Measurements from ENCODE around the gene BTG4.

BTG4 gene

GRCh38 chr11:111535281-111535680 lies 23.1 kb upstream of the BTG4 start:
- no peak for DNase-seq

DNA sequence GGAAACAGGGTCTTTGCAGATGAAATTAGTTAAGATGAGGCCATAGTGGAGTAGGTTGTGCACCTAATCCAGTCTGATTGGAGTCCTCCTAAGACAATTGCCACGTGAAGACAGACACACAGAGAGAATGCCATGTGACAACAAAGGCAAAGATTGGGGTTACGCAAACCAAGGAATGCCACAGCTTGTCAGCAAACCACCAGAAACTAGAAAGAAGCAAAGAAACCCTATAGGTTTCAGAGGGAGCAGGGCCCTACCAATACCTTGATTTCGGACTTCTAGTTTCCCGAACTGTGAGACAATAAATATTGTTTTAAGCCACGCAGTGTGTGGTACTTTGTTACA lies 20.2 kb upstream of the BTG4 start:
- no peak for DNase-seq

GRCh38 chr11:111531687-111532364 lies 19.6 kb upstream of the BTG4 start:
- DNase-seq, result no peak

- DNase-seq, result no peak
Observed at GRCh38 chr11:111531136-111531535, 18.9 kb upstream of the BTG4 start.

- DNase-seq, result no peak
Observed at GRCh38 chr11:111530091-111530490, 17.9 kb upstream of the BTG4 start.

DNA sequence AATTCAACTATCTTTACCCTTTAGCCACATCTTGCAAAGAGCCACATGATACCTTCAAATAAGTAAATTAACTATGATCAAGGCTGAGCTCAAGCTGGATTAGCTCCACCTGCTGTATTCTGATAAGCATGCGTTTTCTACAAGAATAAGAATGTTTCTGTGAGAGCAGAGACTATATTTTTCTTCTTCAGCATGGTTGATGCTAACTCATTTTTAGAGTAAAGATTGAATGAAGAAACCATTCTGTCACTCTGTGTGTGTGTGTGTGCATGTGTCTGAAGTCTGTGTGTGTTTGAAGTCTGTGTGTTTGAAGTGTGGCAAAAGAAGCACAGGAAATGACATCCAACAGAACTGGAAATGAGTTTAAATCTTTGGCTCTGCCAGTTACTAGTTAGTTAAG lies 16.4 kb upstream of the BTG4 start:
- no peak for DNase-seq

DNA sequence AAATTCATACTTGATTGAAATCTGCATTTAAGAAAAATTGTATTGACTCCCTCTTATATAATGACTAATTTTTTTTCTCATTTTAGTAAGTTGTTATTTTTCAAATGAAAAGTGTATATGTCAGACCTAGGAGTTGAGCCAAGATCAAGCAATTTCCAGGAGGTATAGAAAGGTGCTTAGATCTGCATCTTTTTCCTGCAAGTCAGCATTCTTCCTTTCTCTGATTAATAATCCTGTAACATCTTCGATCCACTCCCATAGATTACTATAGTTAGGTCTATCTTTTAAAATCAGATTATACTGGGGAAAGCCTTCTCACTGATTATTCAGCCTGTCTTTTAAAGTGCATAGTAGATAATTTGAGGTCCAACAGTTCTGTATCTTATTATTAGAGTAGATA lies 15.1 kb upstream of the BTG4 start:
- no peak for DNase-seq

DNA sequence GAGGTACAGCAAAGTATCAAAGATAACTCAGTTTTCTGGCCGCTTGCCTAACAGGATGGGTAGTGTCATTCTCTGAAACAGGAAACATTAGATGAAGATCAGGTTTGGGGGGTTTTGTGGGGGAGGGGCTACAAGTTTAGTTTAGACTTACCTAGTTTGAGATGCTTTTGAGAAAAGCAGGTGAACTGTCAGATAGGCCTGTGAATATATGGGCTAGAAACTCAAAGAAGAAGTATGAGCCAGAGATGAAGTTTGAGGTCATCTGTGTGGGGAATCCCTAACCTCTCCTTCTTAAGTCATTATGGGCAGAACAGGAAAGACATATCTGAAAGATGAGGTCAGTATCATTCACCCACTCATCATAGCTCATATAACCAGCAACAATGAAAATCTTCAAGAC lies 14.3 kb upstream of the BTG4 start:
- DNase-seq, result no peak

DNA sequence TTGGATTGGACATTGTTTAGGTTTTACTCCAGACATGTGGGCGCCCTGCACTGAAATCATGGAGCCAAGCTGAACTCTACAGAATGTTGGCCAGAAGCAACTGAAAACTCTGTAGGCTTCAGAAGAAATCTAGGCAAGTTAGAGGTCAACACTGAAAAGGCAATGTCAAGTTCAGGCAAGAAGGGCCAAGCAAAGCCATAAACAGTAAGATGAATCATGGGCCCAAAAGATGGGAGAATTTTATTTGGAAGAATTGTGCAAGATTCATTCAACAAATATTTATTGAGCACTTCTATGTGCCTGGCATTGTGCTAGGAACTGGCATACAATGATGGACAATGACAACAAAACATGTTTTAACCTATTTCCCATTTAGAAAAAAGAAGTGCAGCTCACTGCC lies 13.3 kb upstream of the BTG4 start:
- DNase-seq, result no peak

DNA sequence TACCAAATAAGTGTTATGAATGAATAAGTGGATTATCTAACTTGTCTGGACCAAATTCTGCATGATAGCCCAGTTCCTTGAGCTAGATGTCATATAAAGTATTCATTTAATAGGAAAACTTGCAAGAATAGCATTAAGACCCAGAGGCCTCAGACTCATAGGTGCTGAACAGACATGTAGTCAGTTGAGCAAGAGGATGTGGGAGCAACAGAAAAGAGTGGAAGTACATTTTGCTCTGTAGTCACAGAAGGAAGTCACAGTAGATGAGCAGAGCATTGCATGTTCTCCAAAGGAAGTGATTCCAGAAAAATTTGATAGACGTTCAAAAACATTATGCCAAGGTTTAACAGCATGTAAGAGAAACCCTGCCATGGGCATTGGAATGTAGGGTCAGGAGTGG lies 11.9 kb upstream of the BTG4 start:
- DNase-seq, result no peak

- DNase-seq, result no peak
Observed at GRCh38 chr11:111523343-111523742, 11.2 kb upstream of the BTG4 start.

GRCh38 chr11:111522426-111522825 lies 10.2 kb upstream of the BTG4 start:
- DNase-seq, result no peak

- DNase-seq, result no peak
Observed at GRCh38 chr11:111521135-111521534, 8.9 kb upstream of the BTG4 start.

DNA sequence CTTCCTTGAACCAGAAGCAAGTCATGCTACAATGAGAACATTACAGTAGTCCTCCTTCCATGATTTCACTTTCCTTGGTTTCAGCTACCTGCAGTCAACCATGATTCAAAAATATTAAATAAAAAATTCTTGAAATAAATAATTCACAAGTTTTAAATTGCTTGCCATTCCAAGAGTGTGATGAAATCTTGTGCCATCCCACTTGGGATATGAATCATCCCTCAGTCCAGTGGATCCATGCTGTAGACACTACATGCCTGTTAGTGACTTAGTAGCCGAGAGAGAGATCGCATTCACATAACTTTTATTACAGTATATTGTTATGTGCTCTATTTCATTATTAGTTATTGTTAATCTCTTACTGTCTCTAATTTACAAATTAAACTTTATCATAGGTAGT lies 8.4 kb upstream of the BTG4 start:
- no peak for DNase-seq

DNA sequence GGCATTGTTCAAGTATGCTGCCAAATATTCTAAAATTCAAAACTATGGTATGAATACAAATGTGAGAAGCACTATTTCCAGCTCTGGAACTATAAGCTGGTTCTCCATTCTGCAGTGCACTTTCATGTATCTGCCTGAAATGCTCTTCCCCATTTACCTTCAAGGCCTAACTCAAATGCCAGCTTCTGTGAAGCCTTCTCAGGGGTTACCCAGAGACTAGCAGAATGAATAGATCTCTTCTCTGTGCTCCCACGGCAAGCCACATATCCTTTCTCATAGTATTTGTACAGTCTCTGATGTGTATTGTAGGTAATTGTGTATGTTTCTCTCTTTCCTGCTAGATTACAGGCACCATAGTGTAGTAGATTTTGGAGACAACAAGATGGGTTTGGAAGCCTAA lies 6.5 kb upstream of the BTG4 start:
- no peak for DNase-seq

DNA sequence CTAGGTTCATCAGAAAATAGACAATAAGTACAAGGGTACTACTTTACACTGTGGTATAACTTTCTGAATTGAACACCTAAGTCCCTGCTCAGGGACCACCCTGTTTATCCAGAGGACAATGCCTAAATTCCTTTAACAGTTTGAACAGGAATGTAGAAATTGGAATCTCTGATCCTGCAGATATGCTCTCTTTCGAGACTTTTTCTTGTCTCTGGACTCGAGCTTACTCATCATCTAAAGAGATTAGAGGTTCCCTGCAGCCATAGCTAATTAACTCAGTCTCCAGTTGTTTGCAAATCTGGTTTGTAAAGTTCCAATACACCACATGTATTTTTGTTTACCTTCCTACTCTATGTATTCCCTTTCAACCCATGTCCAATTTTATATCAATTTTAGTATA lies 3.4 kb upstream of the BTG4 start:
- no peak for DNase-seq

- no peak for DNase-seq
Observed at GRCh38 chr11:111514216-111515031, 2.2 kb upstream of the BTG4 start, which contains the start of gene HOATZ. Gene HOATZ, plus strand, starts transcription at chr11:111514778. Its CDS starts 7 bp downstream, at chr11:111514785.

DNA sequence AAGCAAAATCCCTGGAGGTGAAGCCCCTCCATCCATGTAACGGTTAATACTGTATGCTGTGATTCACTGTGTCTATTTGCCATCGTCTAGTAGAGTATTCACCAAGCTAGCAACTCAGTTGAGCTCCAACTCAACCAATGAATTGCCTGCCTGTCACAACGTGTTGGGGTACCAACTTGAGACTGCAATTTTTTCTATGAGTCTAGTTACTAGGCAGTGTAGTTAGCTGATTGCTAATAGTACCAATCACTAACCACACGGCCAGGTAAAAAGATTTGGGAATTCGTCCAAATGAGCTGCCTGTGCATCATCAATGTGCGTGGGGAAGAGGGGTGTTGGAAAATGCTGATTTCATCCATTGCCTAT lies 1.0 kb upstream of the BTG4 start:
- no peak for DNase-seq

DNA sequence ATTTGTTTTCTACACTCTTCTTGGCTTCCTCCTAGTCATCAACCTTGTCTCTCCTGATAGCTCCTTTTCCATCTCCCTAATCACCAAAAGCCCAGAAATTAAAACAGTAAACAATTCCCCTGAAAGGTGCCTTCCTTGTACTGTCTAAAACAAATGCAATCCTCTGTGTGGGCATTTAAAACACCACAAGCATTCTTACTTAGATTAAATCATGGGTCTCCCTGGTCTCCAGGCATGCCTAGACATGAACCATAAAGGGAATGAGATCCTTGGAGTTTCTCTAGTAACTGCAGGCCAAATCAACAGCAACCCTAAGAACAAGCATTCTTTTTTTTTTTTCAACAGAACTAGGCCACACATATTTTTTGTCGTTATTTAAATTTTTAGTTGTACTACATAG lies 1.9 kb downstream of the BTG4 start:
- DNase-seq, result no peak

GRCh38 chr11:111502611-111503010 lies 9.6 kb downstream of the BTG4 start:
- DNase-seq, result no peak

GRCh38 chr11:111500481-111500880 lies 11.7 kb downstream of the BTG4 start:
- DNase-seq, result no peak

DNA sequence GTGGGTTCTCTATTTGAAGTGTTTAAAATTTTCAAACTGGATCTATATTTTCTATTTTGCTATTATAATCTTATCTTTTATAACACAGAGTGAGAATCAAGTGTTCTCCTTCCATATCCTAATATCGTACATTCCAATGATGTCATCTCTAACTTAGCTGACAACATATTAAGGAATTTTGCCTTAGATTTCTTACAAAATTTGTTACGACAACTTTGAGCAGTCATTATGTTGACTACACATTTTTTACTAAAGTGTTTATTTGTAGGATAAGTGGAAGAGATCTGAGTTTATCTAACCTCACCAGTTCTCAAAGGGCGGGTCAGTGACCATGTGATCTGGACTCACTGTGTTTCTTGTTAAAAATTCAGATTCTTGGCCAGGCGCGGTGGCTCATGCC lies 12.7 kb downstream of the BTG4 start:
- DNase-seq, result no peak

- DNase-seq, result no peak
Observed at GRCh38 chr11:111494040-111494439, 18.1 kb downstream of the BTG4 start.

DNA sequence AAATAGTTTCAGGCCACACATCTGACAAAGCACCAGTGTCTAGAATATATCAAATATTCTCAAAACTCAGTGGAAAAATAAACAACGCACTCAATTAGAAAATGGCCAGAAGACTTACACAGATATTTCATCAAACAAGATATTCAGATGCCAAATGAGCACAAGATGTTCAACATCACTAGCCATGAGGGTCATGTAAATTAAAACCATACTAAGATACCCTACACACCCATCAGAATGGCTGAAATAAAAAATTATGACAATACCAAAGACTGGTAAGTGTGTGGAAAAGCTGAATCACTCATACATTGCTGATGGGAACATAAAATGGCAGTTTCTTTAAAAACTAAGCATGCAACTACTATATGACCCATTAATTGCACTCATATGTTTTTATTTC lies 21.7 kb downstream of the BTG4 start:
- no peak for DNase-seq

- DNase-seq, result no peak
Observed at GRCh38 chr11:111483431-111483830, 28.8 kb downstream of the BTG4 start.

All from NCI-H2081 (cell line).